HEK293 (cell line): ENCODE results near the gene GEMIN5.

ENCODE experiments used
- BCL11A ChIP-seq: fragments of 450-650 bp; formaldehyde crosslinking; IDR thresholded peaks from 2 replicates; pipeline ENCODE4 v1.5.1; 2016; ENCODE audit warnings: low read depth, missing biosample characterization, missing genetic modification characterization
- MYNN ChIP-seq: fragments of 450-650 bp; formaldehyde crosslinking; IDR thresholded peaks from 2 replicates; pipeline ENCODE4 v1.5.1; 2016; ENCODE audit warnings: missing biosample characterization, missing genetic modification characterization, borderline replicate concordance

DNA sequence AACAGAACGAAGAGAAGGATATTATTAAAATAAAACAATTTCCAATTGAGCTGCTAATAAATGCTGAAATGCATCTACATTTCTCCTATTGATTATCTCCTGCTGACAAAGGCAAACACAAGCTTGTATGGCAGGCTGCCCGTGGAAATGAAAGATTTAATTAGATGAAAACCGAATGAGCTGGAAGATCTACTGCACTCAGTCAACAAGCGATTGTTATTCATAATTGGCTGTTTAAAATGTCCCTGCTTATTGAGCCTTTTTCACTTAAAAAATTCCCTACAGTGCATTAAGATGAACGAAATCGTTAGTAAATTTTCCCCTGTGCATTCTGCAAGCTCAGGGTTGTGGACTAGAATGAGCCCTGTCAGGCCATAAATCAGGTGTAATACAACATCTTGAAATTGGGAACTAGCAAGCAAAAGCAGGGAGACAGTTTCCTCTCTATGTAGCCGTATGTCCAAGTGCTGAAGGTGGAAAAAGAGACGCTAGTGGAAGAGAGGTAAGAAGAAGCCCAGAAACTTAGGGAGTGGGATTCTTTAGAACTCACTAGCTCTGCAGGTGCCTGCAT is 47.0 kb upstream of the GEMIN5 start:
- TF ChIP-seq BCL11A (no peak), MYNN (tag by site-specific recombination) (no peak)
